Muscle of back (tissue), 11 donors: ENCODE results near the gene FADS3. TPM values are rescaled to one million over a fixed set of nuclear protein-coding genes. Genes with fewer than 3 reads are reported as not detected.
A peak's percentile ranks its signal among the peaks of the same experiment; 100 is the strongest.
"Not testable (repeated sequence)": the region's sequence is repeated elsewhere in the genome, so short reads cannot be mapped to it uniquely, and the experiment has no call there.

ENCODE experiments used
- DNase-seq, 3 donors: peaks; one replicate each; pipeline versions ENCODE4 v3.0.0 to v3.0.0-alpha.2; 2013
- polyA plus RNA-seq, 10 donors: library from polyadenylated mRNA; unstranded; fragments of 120-200 nt; gene quantifications; one replicate each; pipeline ENCODE4 v1.2.1, GENCODE V29; 2013; ENCODE audit not compliant: insufficient read length in 10 of 10

The FADS3 gene
- polyA plus RNA-seq, 10 donors: 27.6 to 51.1 (median 44.6) TPM

GRCh38 chr11:61882267-61882666 lies 9.1 kb downstream of the FADS3 start:
- not testable (repeated sequence) for DNase-seq

- no peak for DNase-seq
Measured at GRCh38 chr11:61881397-61881796, 9.9 kb downstream of the FADS3 start.

- DNase-seq: no peak
Measured at GRCh38 chr11:61880454-61880853, 10.9 kb downstream of the FADS3 start.

GRCh38 chr11:61880031-61880430 lies 11.3 kb downstream of the FADS3 start:
- DNase-seq: no peak

- no peak for DNase-seq
Measured at GRCh38 chr11:61879152-61879551, 12.2 kb downstream of the FADS3 start.

GRCh38 chr11:61875698-61876097 lies 15.6 kb downstream of the FADS3 start:
- DNase-seq: no peak

GRCh38 chr11:61874853-61875252 lies 16.5 kb downstream of the FADS3 start:
- no peak for DNase-seq

GRCh38 chr11:61874377-61874809 lies 17.0 kb downstream of the FADS3 start:
- DNase-seq: no peak

- no peak for DNase-seq
Measured at GRCh38 chr11:61873588-61874376, 17.6 kb downstream of the FADS3 start.

- DNase-seq: no peak
Measured at GRCh38 chr11:61872935-61873565, 18.3 kb downstream of the FADS3 start.

GRCh38 chr11:61871158-61871597 lies 20.2 kb downstream of the FADS3 start:
- DNase-seq: peak; percentile 60 to 91 (median 85)

GRCh38 chr11:61870541-61871031 lies 20.8 kb downstream of the FADS3 start:
- DNase-seq: peak in 1 of 3 donors; percentile 70

GRCh38 chr11:61869708-61870451 lies 21.5 kb downstream of the FADS3 start:
- DNase-seq: no peak

GRCh38 chr11:61869429-61869707 lies 22.0 kb downstream of the FADS3 start:
- no peak for DNase-seq

- DNase-seq: no peak
Measured at GRCh38 chr11:61868571-61869428, 22.5 kb downstream of the FADS3 start.

GRCh38 chr11:61866958-61867343 lies 24.4 kb downstream of the FADS3 start:
- DNase-seq: no peak

GRCh38 chr11:61866231-61866957 lies 25.0 kb downstream of the FADS3 start:
- no peak for DNase-seq

GRCh38 chr11:61864814-61865775 lies 26.2 kb downstream of the FADS3 start:
- DNase-seq: no peak

- DNase-seq: no peak
Measured at GRCh38 chr11:61863548-61864081, 27.7 kb downstream of the FADS3 start.
